Ectodermal cell (in vitro differentiated cells): ENCODE measurements around the gene PDE11A.

Source experiments
- H3K27ac ChIP-seq: 2 replicates; pipeline ENCODE4 v1.7.0; 2013; ENCODE audit warnings: mild to moderate bottlenecking, low read depth, low read length; ENCODE audit not compliant: insufficient read depth, poor library complexity, severe bottlenecking
- H3K27me3 ChIP-seq: 2 replicates; pipeline ENCODE4 v1.7.0; 2013; ENCODE audit warnings: mild to moderate bottlenecking, low read length; ENCODE audit not compliant: insufficient read depth, control insufficient read depth, poor library complexity, severe bottlenecking
- H3K36me3 ChIP-seq: one replicate; pipeline ENCODE4 v1.7.0; 2013; ENCODE audit warnings: low read length; ENCODE audit not compliant: control insufficient read depth, insufficient read depth
- H3K4me1 ChIP-seq: one replicate; pipeline ENCODE4 v1.7.0; 2013; ENCODE audit warnings: low read length; ENCODE audit not compliant: control insufficient read depth, insufficient read depth
- H3K4me3 ChIP-seq: 2 replicates; pipeline ENCODE4 v1.7.0; 2013; ENCODE audit warnings: low read depth, low read length, control low read depth; ENCODE audit not compliant: insufficient read depth
- H3K9me3 ChIP-seq: 2 replicates; pipeline ENCODE4 v1.7.0; 2013; ENCODE audit warnings: mild to moderate bottlenecking, low read length, moderate library complexity; ENCODE audit not compliant: control insufficient read depth
- WGBS, 2 experiments: methylation state at CpG; one replicate each; pipeline ENCODE4 v1.1.7; 2013; ENCODE audit warnings: missing lambda C conversion rate in 2 of 2; 5-methylcytosine and 5-hydroxymethylcytosine counted together

PDE11A gene

DNA sequence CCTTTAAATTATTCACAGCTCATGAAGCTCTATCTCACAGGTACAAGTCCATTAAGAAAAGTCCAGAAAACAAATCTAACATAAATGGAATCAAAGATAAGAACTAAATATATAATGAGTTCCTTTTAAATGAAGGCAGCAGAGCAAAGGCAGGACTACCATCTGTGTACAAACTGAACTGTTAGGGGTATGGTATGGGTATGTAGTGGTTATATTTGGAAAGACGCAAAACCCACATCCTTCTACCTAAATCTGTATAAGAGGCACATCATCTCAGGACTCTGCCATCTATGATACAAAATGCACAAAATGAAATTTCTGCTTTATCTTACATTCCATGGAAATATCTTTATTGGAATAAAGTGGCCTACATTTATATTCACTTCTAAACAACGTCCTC, 59.9 kb downstream of the PDE11A start:
- no peaks in the 10 kb centered on the region for H3K27me3 ChIP-seq
- H3K27ac ChIP-seq = no peak overlapping the region
- no peak overlapping the region for H3K4me3 ChIP-seq
- WGBS, 2 experiments = 83 to 90% methylated on average over 1 of the region's 2 CpGs
- H3K36me3 ChIP-seq = no peaks in the 10 kb centered on the region
- no peaks in the 10 kb centered on the region for H3K4me1 ChIP-seq
- H3K9me3 ChIP-seq = no peaks in the 10 kb centered on the region

DNA sequence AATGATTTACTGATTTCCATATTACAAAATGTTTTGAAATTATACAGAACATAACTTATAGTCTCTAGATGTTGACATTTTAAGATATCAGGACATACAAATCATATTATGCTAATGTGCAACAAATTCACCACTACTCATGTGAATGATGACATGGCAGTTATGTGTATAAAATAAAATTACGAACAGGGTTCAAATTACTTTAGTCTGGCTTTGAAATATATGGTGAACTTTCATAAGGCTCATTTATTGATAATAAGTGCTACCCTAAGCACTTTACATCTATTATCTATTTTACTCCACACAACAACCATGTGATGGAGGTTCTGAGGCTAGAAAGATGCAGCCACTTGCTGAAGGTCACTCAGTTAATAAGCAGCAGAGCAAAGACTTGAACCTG, 62.8 kb downstream of the PDE11A start:
- no peak overlapping the region for H3K27ac ChIP-seq
- no peaks in the 10 kb centered on the region for H3K36me3 ChIP-seq
- no peaks in the 10 kb centered on the region for H3K9me3 ChIP-seq
- 88% methylated on average over 1 of the region's 1 CpG; no CpG with 5 or more reads in 1 of the 2 experiments for WGBS, 2 experiments
- no peaks in the 10 kb centered on the region for H3K27me3 ChIP-seq
- H3K4me1 ChIP-seq = no peaks in the 10 kb centered on the region
- H3K4me3 ChIP-seq = no peak overlapping the region

DNA sequence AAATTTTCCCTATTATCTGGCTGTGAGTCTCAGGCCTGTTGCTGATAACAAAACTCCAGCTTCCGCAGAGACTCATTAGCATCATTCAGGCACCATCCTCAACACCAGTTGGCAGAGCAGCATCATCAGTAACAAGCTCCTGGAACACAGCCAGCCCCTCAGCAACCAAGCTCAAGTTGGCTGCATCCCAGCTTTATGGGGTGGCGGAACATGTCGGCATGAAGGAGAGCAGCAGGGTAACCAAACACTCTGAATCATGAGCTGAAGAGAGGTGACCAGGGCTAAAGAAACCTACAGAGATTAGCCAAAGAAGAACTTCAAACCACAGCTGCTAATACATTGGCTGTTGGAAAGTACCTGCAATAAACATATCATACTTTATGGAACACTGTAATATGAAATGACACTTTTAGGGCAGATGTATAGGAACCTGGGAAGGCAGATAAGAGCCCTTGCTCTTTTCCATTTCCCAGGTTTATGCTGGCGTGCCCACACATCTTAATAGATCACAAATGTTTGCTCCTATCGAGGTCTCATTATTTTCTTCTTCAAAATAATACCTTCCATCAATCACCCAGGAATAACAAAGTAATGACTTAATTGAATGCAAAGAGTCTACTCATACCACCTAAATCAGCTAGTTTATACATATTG, 63.8 kb downstream of the PDE11A start:
- Histone ChIP-seq H3K27me3 (no peaks in the 10 kb centered on the region), H3K4me1 (no peaks in the 10 kb centered on the region)
- 90 to 91% methylated on average over 5 of the region's 5 CpGs for WGBS, 2 experiments

GRCh38 chr2:178006710-178007109, 65.9 kb downstream of the PDE11A start:
- WGBS, 2 experiments = no CpG with 5 or more reads among the region's 1 CpG
- Histone ChIP-seq H3K27me3 (no peaks in the 10 kb centered on the region), H3K4me1 (no peaks in the 10 kb centered on the region), H3K27ac (no peak overlapping the region), H3K4me3 (no peak overlapping the region), H3K36me3 (no peaks in the 10 kb centered on the region), H3K9me3 (no peaks in the 10 kb centered on the region)

More for the DNA sequence above, 63.8 kb downstream of the PDE11A start:
- H3K27ac ChIP-seq = no peak overlapping the region
- no peak overlapping the region for H3K4me3 ChIP-seq
- H3K36me3 ChIP-seq = no peaks in the 10 kb centered on the region
- no peaks in the 10 kb centered on the region for H3K9me3 ChIP-seq

GRCh38 chr2:178005756-178006155, 66.8 kb downstream of the PDE11A start:
- Histone ChIP-seq H3K4me3 (no peak overlapping the region), H3K27ac (no peak overlapping the region), H3K9me3 (no peaks in the 10 kb centered on the region), H3K4me1 (no peaks in the 10 kb centered on the region), H3K36me3 (no peaks in the 10 kb centered on the region), H3K27me3 (no peaks in the 10 kb centered on the region)

GRCh38 chr2:178002038-178002437, 70.5 kb downstream of the PDE11A start:
- no peaks in the 10 kb centered on the region for H3K4me1 ChIP-seq
- no peaks in the 10 kb centered on the region for H3K9me3 ChIP-seq
- no peak overlapping the region for H3K4me3 ChIP-seq
- H3K27me3 ChIP-seq = no peaks in the 10 kb centered on the region
- H3K36me3 ChIP-seq = no peaks in the 10 kb centered on the region
- no peak overlapping the region for H3K27ac ChIP-seq

DNA sequence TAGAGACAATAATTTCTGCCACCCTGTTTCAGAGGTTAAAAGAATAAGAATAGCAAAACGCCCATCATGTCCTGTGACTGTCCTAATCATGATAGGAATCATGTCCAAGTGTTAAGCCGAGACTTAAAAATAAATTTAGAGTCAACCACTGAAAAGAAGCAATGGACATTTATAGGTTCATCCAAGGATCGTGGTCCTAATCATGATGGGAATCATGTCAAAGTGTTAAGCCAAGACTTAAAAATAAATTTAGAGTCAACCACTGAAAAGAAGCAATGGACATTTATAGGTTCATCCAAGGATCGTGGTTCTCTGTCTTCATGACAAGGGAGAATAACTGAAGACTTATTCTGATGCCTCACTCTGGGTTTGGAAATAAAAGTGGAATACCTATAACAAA, 73.6 kb downstream of the PDE11A start:
- WGBS, 2 experiments = 92 to 97% methylated on average over 4 of the region's 4 CpGs
- Histone ChIP-seq H3K9me3 (no peaks in the 10 kb centered on the region), H3K27ac (no peak overlapping the region), H3K4me3 (no peak overlapping the region), H3K4me1 (no peaks in the 10 kb centered on the region), H3K36me3 (no peaks in the 10 kb centered on the region), H3K27me3 (no peaks in the 10 kb centered on the region)

GRCh38 chr2:177998006-177998405, 74.6 kb downstream of the PDE11A start:
- Histone ChIP-seq H3K36me3 (no peaks in the 10 kb centered on the region), H3K27ac (no peak overlapping the region), H3K4me1 (no peaks in the 10 kb centered on the region), H3K9me3 (no peaks in the 10 kb centered on the region), H3K4me3 (no peak overlapping the region), H3K27me3 (no peaks in the 10 kb centered on the region)
- WGBS, 2 experiments = 75 to 94% methylated on average over 1 to 2 of the region's 2 CpGs

DNA sequence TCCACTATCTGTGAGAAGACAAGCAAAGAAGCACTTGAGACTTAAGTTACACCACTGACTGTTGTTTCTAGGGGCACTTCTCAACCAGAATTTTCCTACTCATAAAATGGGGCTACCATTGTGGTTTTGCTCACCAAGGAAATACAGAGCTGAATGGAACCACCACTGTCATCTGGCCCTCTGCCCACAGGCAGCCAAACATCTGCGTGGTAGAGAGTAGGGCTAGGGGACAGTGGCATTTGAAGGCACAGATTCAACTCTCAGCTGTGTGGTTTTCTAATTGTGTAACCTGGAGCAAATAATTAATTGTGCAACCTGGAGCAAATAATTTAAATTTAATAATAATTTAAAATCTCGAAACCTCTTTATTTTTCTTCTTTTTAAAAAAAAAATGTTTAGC, 79.6 kb downstream of the PDE11A start:
- H3K36me3 ChIP-seq = no peaks in the 10 kb centered on the region
- no peak overlapping the region for H3K4me3 ChIP-seq
- no peaks in the 10 kb centered on the region for H3K9me3 ChIP-seq
- H3K4me1 ChIP-seq = no peaks in the 10 kb centered on the region
- WGBS, 2 experiments = 83 to 87% methylated on average over 1 of the region's 2 CpGs
- H3K27ac ChIP-seq = no peak overlapping the region
- H3K27me3 ChIP-seq = no peaks in the 10 kb centered on the region

DNA sequence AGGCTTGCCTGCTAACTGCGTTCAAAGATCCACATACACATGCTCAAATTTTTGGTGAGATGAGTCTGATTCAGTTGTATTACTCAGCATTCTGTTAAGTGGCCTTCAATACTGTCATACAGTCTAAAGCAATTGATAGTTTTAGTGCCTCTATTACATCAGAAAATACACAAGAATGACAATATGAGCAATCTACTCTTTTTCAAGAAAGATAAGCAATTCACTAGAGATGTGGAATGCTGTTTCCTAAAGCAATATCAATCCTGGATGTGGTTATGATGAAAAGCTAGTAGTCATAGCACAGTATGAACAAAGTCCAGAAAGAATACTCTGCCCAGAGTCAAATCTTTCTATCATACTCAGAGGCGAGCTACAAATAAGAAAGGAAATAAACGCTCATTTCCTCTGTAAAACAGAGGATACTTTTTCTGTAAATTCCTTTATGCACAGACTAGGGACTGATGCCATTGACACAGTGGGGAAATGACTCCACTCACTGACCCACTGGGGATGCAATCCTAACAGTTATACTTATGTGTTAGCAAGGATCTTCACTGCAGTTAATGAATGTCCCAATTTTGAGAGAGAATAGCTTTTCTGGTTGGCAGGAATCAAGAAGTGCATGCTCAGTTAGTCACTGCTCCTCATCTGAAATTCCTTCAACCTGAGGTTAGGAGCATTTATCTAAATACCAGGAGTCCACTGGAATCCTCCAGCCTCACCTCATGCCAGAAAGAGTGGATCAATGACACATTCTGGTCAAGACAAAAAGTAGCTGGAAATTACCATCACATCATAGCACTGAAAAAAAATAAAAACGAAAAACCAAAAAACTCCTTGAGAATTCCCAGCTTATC, 83.3 kb downstream of the PDE11A start:
- H3K36me3 ChIP-seq = no peaks in the 10 kb centered on the region
- no peaks in the 10 kb centered on the region for H3K9me3 ChIP-seq
- H3K27me3 ChIP-seq = no peaks in the 10 kb centered on the region
- H3K4me3 ChIP-seq = no peak overlapping the region
- 93 to 94% methylated on average over 4 of the region's 4 CpGs for WGBS, 2 experiments
- no peaks in the 10 kb centered on the region for H3K4me1 ChIP-seq
- H3K27ac ChIP-seq = no peak overlapping the region
